ENCODE results near the gene SPTBN4.
"Not testable (repeated sequence)": the region's sequence is repeated elsewhere in the genome, so short reads cannot be mapped to it uniquely, and the experiment has no call there.

SPTBN4 gene

GRCh38 chr19:40543029-40543597, 76.3 kb downstream of the SPTBN4 start:
- no peak for TF ChIP-seq CTCF (IDR thresholded peaks at IDR 0.05; ENCODE audit: low read depth, low read length)
- in situ Hi-C loops (cut with HindIII; ENCODE audit: low sequenced_read_pairs): no loop called here
- no peak for DNase-seq (ENCODE audit: low read depth, low spot score)
- H3K4me3 ChIP-seq (ENCODE audit: low read depth, low read length): no peak overlapping the region

GRCh38 chr19:40546153-40546841, 79.5 kb downstream of the SPTBN4 start:
- in situ Hi-C loops (cut with HindIII; ENCODE audit: low sequenced_read_pairs); DNase-seq (ENCODE audit: low read depth, low spot score); H3K4me3 ChIP-seq (ENCODE audit: low read depth, low read length): not testable (repeated sequence)

GRCh38 chr19:40547190-40547589, 80.4 kb downstream of the SPTBN4 start:
- DNase-seq (ENCODE audit: low read depth, low spot score); in situ Hi-C loops (cut with HindIII; ENCODE audit: low sequenced_read_pairs); H3K4me3 ChIP-seq (ENCODE audit: low read depth, low read length): not testable (repeated sequence)

GRCh38 chr19:40547836-40548235, 81.0 kb downstream of the SPTBN4 start:
- in situ Hi-C loops (cut with HindIII; ENCODE audit: low sequenced_read_pairs): no loop called here
- DNase-seq (ENCODE audit: low read depth, low spot score): no peak
- H3K4me3 ChIP-seq (ENCODE audit: low read depth, low read length): no peak overlapping the region
- no peak for TF ChIP-seq CTCF (IDR thresholded peaks at IDR 0.05; ENCODE audit: low read depth, low read length)

DNA sequence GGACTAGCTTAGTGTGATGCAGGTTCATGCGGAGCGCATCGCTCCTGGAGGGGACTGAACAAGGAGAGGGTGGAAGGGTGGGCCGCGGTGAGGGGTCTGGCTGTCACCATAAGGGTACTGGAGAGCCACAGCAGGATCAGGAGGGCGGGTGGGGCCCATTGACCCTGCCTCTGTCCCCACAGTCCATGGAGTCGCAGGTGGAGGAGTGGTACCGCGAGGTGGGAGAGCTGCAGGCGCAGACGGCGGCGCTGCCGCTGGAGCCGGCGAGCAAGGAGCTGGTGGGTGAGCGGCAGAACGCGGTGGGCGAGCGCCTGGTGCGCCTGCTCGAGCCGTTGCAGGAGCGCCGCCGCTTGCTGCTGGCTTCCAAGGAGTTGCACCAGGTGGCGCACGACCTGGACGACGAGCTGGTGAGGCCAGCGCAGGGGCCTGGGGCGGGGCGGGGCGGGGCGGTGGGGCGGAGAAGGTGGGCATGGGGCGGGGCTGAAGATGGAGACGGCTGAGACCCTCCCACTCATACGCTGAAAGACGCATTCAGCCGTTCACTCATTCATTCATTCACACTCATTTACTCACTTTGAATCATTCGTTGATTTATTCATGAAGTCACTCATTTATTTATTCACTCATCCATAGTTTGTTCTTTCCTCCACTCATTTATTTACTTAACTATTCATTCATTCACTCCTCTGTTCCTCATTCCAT, 82.4 kb downstream of the SPTBN4 start:
- in situ Hi-C loops (cut with HindIII; ENCODE audit: low sequenced_read_pairs): no loop called here
- H3K4me3 ChIP-seq (ENCODE audit: low read depth, low read length): no peak overlapping the region
- DNase-seq (ENCODE audit: low read depth, low spot score): peak; percentile 48
- TF ChIP-seq CTCF (IDR thresholded peaks at IDR 0.05; ENCODE audit: low read depth, low read length): peak; percentile 49

DNA sequence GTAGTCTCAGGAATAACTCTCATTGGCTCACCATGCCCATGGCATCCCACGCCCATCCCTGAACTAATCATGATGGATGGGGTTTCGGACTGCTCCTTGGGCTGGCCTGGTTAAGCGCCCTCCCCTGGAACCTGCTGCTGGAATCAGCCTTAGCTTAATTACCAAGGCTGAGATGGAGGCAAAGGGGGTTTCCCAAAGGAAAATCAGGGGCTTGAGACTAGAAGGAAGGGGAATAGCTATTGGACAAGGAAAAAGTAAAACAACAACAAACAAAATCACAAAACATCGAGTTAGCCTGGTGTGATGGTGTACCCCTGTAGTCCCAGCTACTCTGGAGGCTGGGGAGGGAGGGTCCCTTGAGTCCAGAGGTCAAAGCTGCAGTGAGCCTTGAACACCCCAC, 84.2 kb downstream of the SPTBN4 start:
- in situ Hi-C loops (cut with HindIII; ENCODE audit: low sequenced_read_pairs): no loop called here
- DNase-seq (ENCODE audit: low read depth, low spot score): no peak
- TF ChIP-seq CTCF (IDR thresholded peaks at IDR 0.05; ENCODE audit: low read depth, low read length): no peak
- H3K4me3 ChIP-seq (ENCODE audit: low read depth, low read length): no peak overlapping the region

DNA sequence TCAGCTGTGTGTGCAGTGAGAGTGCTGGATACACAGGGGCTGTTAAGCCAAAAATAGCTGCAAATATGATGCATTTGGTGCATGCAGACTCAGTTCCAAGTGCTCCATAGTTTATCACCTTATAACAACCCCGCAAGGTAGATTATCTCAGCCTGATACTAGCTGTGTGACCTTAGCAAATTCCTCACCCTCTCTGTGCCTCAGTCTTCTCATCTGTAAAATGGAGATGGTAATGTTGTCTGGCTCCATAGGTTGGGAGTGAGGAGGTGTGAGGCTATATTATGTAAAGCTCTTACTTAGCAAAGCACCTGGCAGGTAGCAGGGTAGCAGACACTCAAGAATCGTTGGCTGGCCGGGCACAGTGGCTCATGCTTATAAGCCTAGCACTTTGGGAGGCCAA, 86.0 kb downstream of the SPTBN4 start:
- H3K4me3 ChIP-seq (ENCODE audit: low read depth, low read length): no peak overlapping the region
- DNase-seq (ENCODE audit: low read depth, low spot score): no peak
- no peak for TF ChIP-seq CTCF (IDR thresholded peaks at IDR 0.05; ENCODE audit: low read depth, low read length)
- in situ Hi-C loops (cut with HindIII; ENCODE audit: low sequenced_read_pairs): no loop called here

Data from astrocyte of the spinal cord (primary cell).